Stimulated activated effector memory CD8-positive, alpha-beta T cell treated with anti-CD3 and anti-CD28 coated beads, Interleukin-12 subunit alpha, Interleukin-12 subunit beta, amount 100 ng/mL, for 72 hours (primary cell): ENCODE results near the gene SRPK3.

ENCODE experiments used
- ATAC-seq: fragments of 150-1000 bp; cut with Tn5 transposase; 2 replicates; pipeline ENCODE4 v1.10.0; 2021
- DNase-seq, 2 donors: peaks; one replicate each; pipeline ENCODE4 v3.0.0; 2021 to 2022; ENCODE audit warnings: low spot score in 2 of 2
- H3K27ac Mint-ChIP-seq: one replicate; pipeline ENCODE4 v1.8.0; 2022; ENCODE audit warnings: mild to moderate bottlenecking, mixed read lengths
- H3K36me3 Mint-ChIP-seq: one replicate; pipeline ENCODE4 v1.8.0; 2022; ENCODE audit warnings: mild to moderate bottlenecking, mixed read lengths
- H3K4me1 Mint-ChIP-seq: one replicate; pipeline ENCODE4 v1.8.0; 2022; ENCODE audit warnings: mixed read lengths
- H3K4me3 Mint-ChIP-seq: one replicate; pipeline ENCODE4 v1.8.0; 2022; ENCODE audit warnings: mild to moderate bottlenecking, mixed read lengths
- H3K9me3 Mint-ChIP-seq: one replicate; pipeline ENCODE4 v1.8.0; 2022; ENCODE audit warnings: mixed read lengths

SRPK3 gene

GRCh38 chrX:153784325-153784967, 3.6 kb downstream of the SRPK3 start:
- H3K27ac Mint-ChIP-seq: no peak overlapping the region
- H3K36me3 Mint-ChIP-seq: peaks cover 17% of the 10 kb centered on the region
- H3K4me1 Mint-ChIP-seq: no peaks in the 10 kb centered on the region
- no peak overlapping the region for H3K4me3 Mint-ChIP-seq
- H3K9me3 Mint-ChIP-seq: no peaks in the 10 kb centered on the region
- ATAC-seq (no peak), DNase-seq (no peak)

GRCh38 chrX:153786669-153787068, 5.8 kb downstream of the SRPK3 start:
- ATAC-seq (no peak), DNase-seq (no peak)
- no peaks in the 10 kb centered on the region for H3K4me1 Mint-ChIP-seq
- H3K4me3 Mint-ChIP-seq: no peak overlapping the region
- no peak overlapping the region for H3K27ac Mint-ChIP-seq
- H3K36me3 Mint-ChIP-seq: peaks cover 25% of the 10 kb centered on the region
- no peaks in the 10 kb centered on the region for H3K9me3 Mint-ChIP-seq

GRCh38 chrX:153789654-153790053, 8.8 kb downstream of the SRPK3 start:
- Mint-ChIP-seq H3K27ac (no peak overlapping the region), H3K9me3 (no peaks in the 10 kb centered on the region), H3K4me1 (peaks cover 9% of the 10 kb centered on the region), H3K4me3 (no peak overlapping the region), H3K36me3 (peaks cover 27% of the 10 kb centered on the region)
- no peak for DNase-seq
- ATAC-seq: no peak

GRCh38 chrX:153791104-153791852, 10.4 kb downstream of the SRPK3 start:
- peaks cover 26% of the 10 kb centered on the region for H3K36me3 Mint-ChIP-seq
- H3K27ac Mint-ChIP-seq: no peak overlapping the region
- no peak for ATAC-seq
- no peak overlapping the region for H3K4me3 Mint-ChIP-seq
- no peaks in the 10 kb centered on the region for H3K9me3 Mint-ChIP-seq
- DNase-seq: no peak
- peaks cover 14% of the 10 kb centered on the region for H3K4me1 Mint-ChIP-seq

- ATAC-seq: no peak
- H3K4me3 Mint-ChIP-seq: peak overlapping the region; percentile 87
Observed at GRCh38 chrX:153792368-153792767, 11.5 kb downstream of the SRPK3 start.

GRCh38 chrX:153793291-153793690, 12.4 kb downstream of the SRPK3 start:
- Mint-ChIP-seq H3K4me1 (peaks cover 18% of the 10 kb centered on the region), H3K9me3 (no peaks in the 10 kb centered on the region), H3K27ac (peak overlapping the region; percentile 94), H3K36me3 (peaks cover 34% of the 10 kb centered on the region), H3K4me3 (peak overlapping the region; percentile 87)
- DNase-seq: no peak
- ATAC-seq: no peak

More at GRCh38 chrX:153792368-153792767, 11.5 kb downstream of the SRPK3 start:
- H3K4me1 Mint-ChIP-seq: peaks cover 18% of the 10 kb centered on the region
- H3K27ac Mint-ChIP-seq: no peak overlapping the region
- DNase-seq: no peak
- peaks cover 27% of the 10 kb centered on the region for H3K36me3 Mint-ChIP-seq
- H3K9me3 Mint-ChIP-seq: no peaks in the 10 kb centered on the region

- H3K36me3 Mint-ChIP-seq: peaks cover 44% of the 10 kb centered on the region
- H3K4me3 Mint-ChIP-seq: peak within 1 kb of the TSS; percentile 87
Observed at GRCh38 chrX:153794018-153794896, 13.4 kb downstream of the SRPK3 start, which contains the start of the genes IDH3G and SSR4. TSS of gene IDH3G (minus strand) at chrX:153794375. CDS start at chrX:153794326, 49 bp downstream. TSS of gene SSR4 (plus strand) at chrX:153794668. CDS start at chrX:153794688, 20 bp downstream.

GRCh38 chrX:153794897-153795816, 14.3 kb downstream of the SRPK3 start:
- Mint-ChIP-seq H3K27ac (peak overlapping the region; percentile 94), H3K4me3 (peak overlapping the region; percentile 87), H3K4me1 (peaks cover 18% of the 10 kb centered on the region), H3K9me3 (no peaks in the 10 kb centered on the region), H3K36me3 (peaks cover 42% of the 10 kb centered on the region)
- peak in 1 of 2 donors; percentile 15 for DNase-seq
- peak; percentile 24 for ATAC-seq

More at GRCh38 chrX:153794018-153794896, 13.4 kb downstream of the SRPK3 start, which contains the start of the genes IDH3G and SSR4:
- ATAC-seq: peak; percentile 96
- Mint-ChIP-seq H3K27ac (peak within 1 kb of the TSS; percentile 94), H3K4me1 (peaks cover 18% of the 10 kb centered on the region), H3K9me3 (no peaks in the 10 kb centered on the region)
- DNase-seq: peak; percentile 89 to 95

GRCh38 chrX:153797415-153798015, 16.7 kb downstream of the SRPK3 start:
- DNase-seq (no peak), ATAC-seq (no peak)
- Mint-ChIP-seq H3K4me1 (peaks cover 18% of the 10 kb centered on the region), H3K4me3 (no peak overlapping the region), H3K27ac (no peak overlapping the region), H3K9me3 (no peaks in the 10 kb centered on the region), H3K36me3 (peaks cover 40% of the 10 kb centered on the region)

GRCh38 chrX:153799326-153799725, 18.5 kb downstream of the SRPK3 start:
- H3K9me3 Mint-ChIP-seq: no peaks in the 10 kb centered on the region
- peaks cover 35% of the 10 kb centered on the region for H3K36me3 Mint-ChIP-seq
- H3K4me1 Mint-ChIP-seq: peaks cover 9% of the 10 kb centered on the region
- no peak overlapping the region for H3K27ac Mint-ChIP-seq
- no peak overlapping the region for H3K4me3 Mint-ChIP-seq
- DNase-seq (no peak), ATAC-seq (no peak)

- H3K36me3 Mint-ChIP-seq: peaks cover 34% of the 10 kb centered on the region
- ATAC-seq (no peak), DNase-seq (no peak)
- no peak overlapping the region for H3K27ac Mint-ChIP-seq
- peaks cover 9% of the 10 kb centered on the region for H3K4me1 Mint-ChIP-seq
- H3K4me3 Mint-ChIP-seq: no peak overlapping the region
- no peaks in the 10 kb centered on the region for H3K9me3 Mint-ChIP-seq
Observed at GRCh38 chrX:153800177-153800722, 19.4 kb downstream of the SRPK3 start.

- DNase-seq (no peak), ATAC-seq (no peak)
- Mint-ChIP-seq H3K4me3 (no peak overlapping the region), H3K4me1 (peaks cover 9% of the 10 kb centered on the region), H3K9me3 (no peaks in the 10 kb centered on the region), H3K27ac (no peak overlapping the region), H3K36me3 (peaks cover 34% of the 10 kb centered on the region)
Observed at GRCh38 chrX:153800746-153801145, 19.9 kb downstream of the SRPK3 start.

- Mint-ChIP-seq H3K9me3 (no peaks in the 10 kb centered on the region), H3K36me3 (peaks cover 25% of the 10 kb centered on the region), H3K27ac (no peak overlapping the region), H3K4me1 (no peaks in the 10 kb centered on the region), H3K4me3 (no peak overlapping the region)
- DNase-seq (no peak), ATAC-seq (peak; percentile 31)
Observed at GRCh38 chrX:153801669-153802068, 20.8 kb downstream of the SRPK3 start.
